ENCODE data around the gene RPL13A.

DNA sequence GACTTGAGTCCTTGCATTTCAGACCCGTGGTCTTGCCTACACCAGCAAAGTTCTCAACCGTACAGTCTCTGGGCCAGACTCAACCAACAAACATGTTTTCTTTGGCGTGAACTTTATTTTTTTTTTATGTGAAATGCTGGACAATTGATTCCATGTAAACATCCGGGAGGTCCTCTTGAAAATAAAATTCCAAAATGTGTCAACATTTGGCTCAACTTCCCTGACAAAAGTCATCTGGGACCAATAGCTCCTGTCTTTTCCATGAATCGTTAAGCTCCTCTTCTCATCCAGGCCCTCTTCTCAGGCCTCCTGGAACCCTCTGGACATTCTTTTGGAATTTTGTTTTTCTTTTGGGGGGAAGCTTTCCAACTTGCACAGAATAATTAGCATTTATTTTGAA is 31.6 kb upstream of the RPL13A start:
- TF ChIP-seq, protein P1, sequence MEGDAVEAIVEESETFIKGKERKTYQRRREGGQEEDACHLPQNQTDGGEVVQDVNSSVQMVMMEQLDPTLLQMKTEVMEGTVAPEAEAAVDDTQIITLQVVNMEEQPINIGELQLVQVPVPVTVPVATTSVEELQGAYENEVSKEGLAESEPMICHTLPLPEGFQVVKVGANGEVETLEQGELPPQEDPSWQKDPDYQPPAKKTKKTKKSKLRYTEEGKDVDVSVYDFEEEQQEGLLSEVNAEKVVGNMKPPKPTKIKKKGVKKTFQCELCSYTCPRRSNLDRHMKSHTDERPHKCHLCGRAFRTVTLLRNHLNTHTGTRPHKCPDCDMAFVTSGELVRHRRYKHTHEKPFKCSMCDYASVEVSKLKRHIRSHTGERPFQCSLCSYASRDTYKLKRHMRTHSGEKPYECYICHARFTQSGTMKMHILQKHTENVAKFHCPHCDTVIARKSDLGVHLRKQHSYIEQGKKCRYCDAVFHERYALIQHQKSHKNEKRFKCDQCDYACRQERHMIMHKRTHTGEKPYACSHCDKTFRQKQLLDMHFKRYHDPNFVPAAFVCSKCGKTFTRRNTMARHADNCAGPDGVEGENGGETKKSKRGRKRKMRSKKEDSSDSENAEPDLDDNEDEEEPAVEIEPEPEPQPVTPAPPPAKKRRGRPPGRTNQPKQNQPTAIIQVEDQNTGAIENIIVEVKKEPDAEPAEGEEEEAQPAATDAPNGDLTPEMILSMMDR (IDR thresholded peaks at IDR 0.05), result no peak
- TF ChIP-seq POLR2A (IDR thresholded peaks at IDR 0.05), result no peak
